Stimulated activated effector memory CD8-positive, alpha-beta T cell treated with anti-CD3 and anti-CD28 coated beads, Interleukin-12 subunit alpha, Interleukin-12 subunit beta, amount 100 ng/mL, for 72 hours (primary cell): ENCODE data around the gene CACTIN.

ENCODE experiments used
- ATAC-seq: fragments of 150-1000 bp; cut with Tn5 transposase; 2 replicates; pipeline ENCODE4 v1.10.0; 2021
- DNase-seq, 2 donors: peaks; one replicate each; pipeline ENCODE4 v3.0.0; 2021 to 2022; ENCODE audit warnings: low spot score in 2 of 2
- H3K27ac Mint-ChIP-seq: one replicate; pipeline ENCODE4 v1.8.0; 2022; ENCODE audit warnings: mild to moderate bottlenecking, mixed read lengths
- H3K36me3 Mint-ChIP-seq: one replicate; pipeline ENCODE4 v1.8.0; 2022; ENCODE audit warnings: mild to moderate bottlenecking, mixed read lengths
- H3K4me1 Mint-ChIP-seq: one replicate; pipeline ENCODE4 v1.8.0; 2022; ENCODE audit warnings: mixed read lengths
- H3K4me3 Mint-ChIP-seq: one replicate; pipeline ENCODE4 v1.8.0; 2022; ENCODE audit warnings: mild to moderate bottlenecking, mixed read lengths
- H3K9me3 Mint-ChIP-seq: one replicate; pipeline ENCODE4 v1.8.0; 2022; ENCODE audit warnings: mixed read lengths

Gene CACTIN

GRCh38 chr19:3614858-3615505 is 11.6 kb downstream of the CACTIN start:
- peaks cover 28% of the 10 kb centered on the region for H3K36me3 Mint-ChIP-seq
- ATAC-seq (no peak), DNase-seq (no peak)
- no peak overlapping the region for H3K4me3 Mint-ChIP-seq
- H3K9me3 Mint-ChIP-seq: no peaks in the 10 kb centered on the region
- no peaks in the 10 kb centered on the region for H3K4me1 Mint-ChIP-seq
- peak overlapping the region; percentile 64 for H3K27ac Mint-ChIP-seq

- no peaks in the 10 kb centered on the region for H3K4me1 Mint-ChIP-seq
- no peaks in the 10 kb centered on the region for H3K9me3 Mint-ChIP-seq
- H3K27ac Mint-ChIP-seq: no peak overlapping the region
- ATAC-seq: no peak
- no peak for DNase-seq
- H3K36me3 Mint-ChIP-seq: peaks cover 29% of the 10 kb centered on the region
- H3K4me3 Mint-ChIP-seq: no peak overlapping the region
Measured at GRCh38 chr19:3613818-3614661, 12.6 kb downstream of the CACTIN start.

- DNase-seq (no peak), ATAC-seq (no peak)
- peaks cover 29% of the 10 kb centered on the region for H3K36me3 Mint-ChIP-seq
- H3K9me3 Mint-ChIP-seq: no peaks in the 10 kb centered on the region
- no peak overlapping the region for H3K27ac Mint-ChIP-seq
- peaks cover 3% of the 10 kb centered on the region for H3K4me1 Mint-ChIP-seq
- H3K4me3 Mint-ChIP-seq: no peak overlapping the region
Measured at GRCh38 chr19:3612901-3613741, 13.5 kb downstream of the CACTIN start.

- Mint-ChIP-seq H3K27ac (no peak overlapping the region), H3K9me3 (no peaks in the 10 kb centered on the region), H3K4me1 (peaks cover 10% of the 10 kb centered on the region), H3K36me3 (peaks cover 24% of the 10 kb centered on the region), H3K4me3 (no peak overlapping the region)
- DNase-seq: no peak
- ATAC-seq: no peak
Measured at GRCh38 chr19:3612330-3612729, 14.3 kb downstream of the CACTIN start.

GRCh38 chr19:3611841-3612240 is 14.7 kb downstream of the CACTIN start:
- Mint-ChIP-seq H3K4me1 (peaks cover 10% of the 10 kb centered on the region), H3K9me3 (no peaks in the 10 kb centered on the region), H3K36me3 (peaks cover 19% of the 10 kb centered on the region), H3K4me3 (no peak overlapping the region), H3K27ac (no peak overlapping the region)
- DNase-seq (no peak), ATAC-seq (no peak)

GRCh38 chr19:3610745-3611717 is 15.6 kb downstream of the CACTIN start:
- ATAC-seq (no peak), DNase-seq (no peak)
- Mint-ChIP-seq H3K4me1 (peaks cover 10% of the 10 kb centered on the region), H3K27ac (no peak overlapping the region), H3K9me3 (no peaks in the 10 kb centered on the region), H3K4me3 (no peak overlapping the region), H3K36me3 (peaks cover 11% of the 10 kb centered on the region)

- H3K4me1 Mint-ChIP-seq: peaks cover 10% of the 10 kb centered on the region
- DNase-seq (no peak), ATAC-seq (no peak)
- no peak overlapping the region for H3K27ac Mint-ChIP-seq
- H3K4me3 Mint-ChIP-seq: no peak overlapping the region
- H3K36me3 Mint-ChIP-seq: peaks cover 11% of the 10 kb centered on the region
- no peaks in the 10 kb centered on the region for H3K9me3 Mint-ChIP-seq
Measured at GRCh38 chr19:3609779-3610719, 16.5 kb downstream of the CACTIN start.

GRCh38 chr19:3608750-3609322 is 17.8 kb downstream of the CACTIN start:
- Mint-ChIP-seq H3K27ac (no peak overlapping the region), H3K36me3 (peaks cover 11% of the 10 kb centered on the region), H3K4me3 (no peak overlapping the region), H3K9me3 (no peaks in the 10 kb centered on the region), H3K4me1 (peaks cover 10% of the 10 kb centered on the region)
- ATAC-seq: no peak
- DNase-seq: no peak

- peaks cover 10% of the 10 kb centered on the region for H3K4me1 Mint-ChIP-seq
- H3K27ac Mint-ChIP-seq: peak overlapping the region; percentile 7
Measured at GRCh38 chr19:3608079-3608641, 18.4 kb downstream of the CACTIN start.

GRCh38 chr19:3607303-3608078 is 19.1 kb downstream of the CACTIN start:
- DNase-seq: no peak
- no peaks in the 10 kb centered on the region for H3K9me3 Mint-ChIP-seq
- peaks cover 10% of the 10 kb centered on the region for H3K4me1 Mint-ChIP-seq
- H3K36me3 Mint-ChIP-seq: peaks cover 11% of the 10 kb centered on the region
- H3K4me3 Mint-ChIP-seq: no peak overlapping the region
- ATAC-seq: no peak
- H3K27ac Mint-ChIP-seq: peak overlapping the region; percentile 7

More at GRCh38 chr19:3608079-3608641, 18.4 kb downstream of the CACTIN start:
- ATAC-seq (no peak), DNase-seq (no peak)
- H3K4me3 Mint-ChIP-seq: no peak overlapping the region
- peaks cover 11% of the 10 kb centered on the region for H3K36me3 Mint-ChIP-seq
- no peaks in the 10 kb centered on the region for H3K9me3 Mint-ChIP-seq

- Mint-ChIP-seq H3K4me1 (peaks cover 10% of the 10 kb centered on the region), H3K9me3 (no peaks in the 10 kb centered on the region), H3K4me3 (no peak within 1 kb of the TSS), H3K36me3 (peaks cover 7% of the 10 kb centered on the region), H3K27ac (no peak within 1 kb of the TSS)
- peak; percentile 65 for ATAC-seq
- peak; percentile 56 to 78 for DNase-seq
Measured at GRCh38 chr19:3606690-3607289, 19.8 kb downstream of the CACTIN start, which contains the start of gene TBXA2R. Gene TBXA2R, minus strand, starts transcription at chr19:3606875. Its CDS starts 6,241 bp downstream, at chr19:3600634.

GRCh38 chr19:3606174-3606689 is 20.4 kb downstream of the CACTIN start:
- Mint-ChIP-seq H3K27ac (no peak overlapping the region), H3K4me3 (no peak overlapping the region), H3K4me1 (peaks cover 10% of the 10 kb centered on the region), H3K36me3 (peaks cover 4% of the 10 kb centered on the region), H3K9me3 (no peaks in the 10 kb centered on the region)
- ATAC-seq (peak; percentile 69), DNase-seq (no peak)
